Glutamatergic neuron (in vitro differentiated cells): ENCODE measurements around the gene RASA3. TPM values are rescaled to one million over a fixed set of nuclear protein-coding genes. Genes with fewer than 3 reads are reported as not detected.

Experiments
- DNase-seq: peaks from one replicate; pipeline ENCODE4 v3.0.0; 2022
- H3K27ac Mint-ChIP-seq: one replicate; pipeline ENCODE4 v1.8.0; 2020; ENCODE audit warnings: mild to moderate bottlenecking, mixed read lengths, inconsistent platforms; ENCODE audit not compliant: unreplicated experiment
- H3K27me3 Mint-ChIP-seq: one replicate; pipeline ENCODE4 v1.8.0; 2020; ENCODE audit warnings: mild to moderate bottlenecking, moderate library complexity, mixed read lengths, inconsistent platforms; ENCODE audit not compliant: unreplicated experiment
- H3K36me3 Mint-ChIP-seq: one replicate; pipeline ENCODE4 v1.8.0; 2020; ENCODE audit warnings: mild to moderate bottlenecking, mixed read lengths, inconsistent platforms; ENCODE audit not compliant: unreplicated experiment
- H3K4me1 Mint-ChIP-seq: one replicate; pipeline ENCODE4 v1.8.0; 2020; ENCODE audit warnings: mild to moderate bottlenecking, low read depth, mixed read lengths, inconsistent platforms; ENCODE audit not compliant: unreplicated experiment
- H3K4me3 Mint-ChIP-seq: one replicate; pipeline ENCODE4 v1.8.0; 2020; ENCODE audit warnings: mild to moderate bottlenecking, mixed read lengths, inconsistent platforms; ENCODE audit not compliant: unreplicated experiment
- H3K9me3 Mint-ChIP-seq: one replicate; pipeline ENCODE4 v1.8.0; 2020; ENCODE audit warnings: mild to moderate bottlenecking, moderate library complexity, mixed read lengths, inconsistent platforms; ENCODE audit not compliant: unreplicated experiment
- CTCF ChIP-seq: fragments of 200-600 bp; sonication (generic); IDR thresholded peaks from one replicate; pipeline ENCODE4 v1.5.0; 2021; ENCODE audit not compliant: partially characterized antibody, unreplicated experiment
- total RNA-seq: library from RNA; stranded (reverse); fragmentation: NEBNext Ultra II Directional; extraction: Animal tissue kit (Norgen Biotek cat#: 25700); gene quantifications from one replicate; pipeline ENCODE4 v1.2.1, GENCODE V29; 2021; ENCODE audit not compliant: unreplicated experiment

The RASA3 gene
- total RNA-seq, 1 donor from 2014 or later = 15.2 TPM

- no peaks in the 10 kb centered on the region for H3K4me1 Mint-ChIP-seq
- H3K27ac Mint-ChIP-seq = no peak overlapping the region
- peaks cover 3% of the 10 kb centered on the region for H3K27me3 Mint-ChIP-seq
- peaks cover 19% of the 10 kb centered on the region for H3K9me3 Mint-ChIP-seq
- peaks cover 10% of the 10 kb centered on the region for H3K36me3 Mint-ChIP-seq
- no peak overlapping the region for H3K4me3 Mint-ChIP-seq
- DNase-seq = no peak
- no peak for TF ChIP-seq CTCF
Measured at GRCh38 chr13:113931841-113932459, 200.5 kb downstream of the RASA3 start.

GRCh38 chr13:113930671-113931637 lies 201.5 kb downstream of the RASA3 start:
- no peak overlapping the region for H3K27ac Mint-ChIP-seq
- H3K9me3 Mint-ChIP-seq = peaks cover 14% of the 10 kb centered on the region
- H3K27me3 Mint-ChIP-seq = peaks cover 3% of the 10 kb centered on the region
- no peaks in the 10 kb centered on the region for H3K4me1 Mint-ChIP-seq
- no peak for DNase-seq
- no peak for TF ChIP-seq CTCF
- no peak overlapping the region for H3K4me3 Mint-ChIP-seq
- peaks cover 15% of the 10 kb centered on the region for H3K36me3 Mint-ChIP-seq

- Mint-ChIP-seq H3K4me3 (no peak overlapping the region), H3K27ac (no peak overlapping the region), H3K27me3 (peaks cover 1% of the 10 kb centered on the region)
Measured at GRCh38 chr13:113929628-113930615, 202.5 kb downstream of the RASA3 start.

More at GRCh38 chr13:113929628-113930615, 202.5 kb downstream of the RASA3 start:
- Mint-ChIP-seq H3K9me3 (peaks cover 14% of the 10 kb centered on the region), H3K4me1 (no peaks in the 10 kb centered on the region), H3K36me3 (peaks cover 15% of the 10 kb centered on the region)
- DNase-seq = no peak
- no peak for TF ChIP-seq CTCF
